ENCODE measurements around the gene LRRC15.

Gene LRRC15

GRCh38 chr3:194396859-194397756 is 27.6 kb upstream of the LRRC15 start:
- no peaks in the 10 kb centered on the region for H3K9me3 ChIP-seq (ENCODE audit: low read length)
- H3K27me3 ChIP-seq (ENCODE audit: control insufficient read depth in 1 of 2, insufficient read depth in 2 of 2, low read length in 2 of 2) = peaks cover 7 to 20% of the 10 kb centered on the region in 2 donors
- H3K36me3 ChIP-seq (ENCODE audit: insufficient read depth, low read length) = no peaks in the 10 kb centered on the region
- H3K27ac ChIP-seq (ENCODE audit: low read depth, low read length) = peak overlapping the region; percentile 21
- no peak overlapping the region for H3K9ac ChIP-seq (ENCODE audit: low read length)
- peak overlapping the region; percentile 26 to 55 for H3K4me3 ChIP-seq (ENCODE audit: low read depth in 1 of 2, low read length in 2 of 2)
- peaks cover 10% of the 10 kb centered on the region for H3K4me1 ChIP-seq (ENCODE audit: insufficient read depth, low read length)

- H3K4me3 ChIP-seq (ENCODE audit: low read depth in 1 of 2, low read length in 2 of 2) = peak overlapping the region; percentile 26 to 55
Observed at GRCh38 chr3:194396539-194396858, 27.0 kb upstream of the LRRC15 start.

GRCh38 chr3:194395778-194396538 is 26.4 kb upstream of the LRRC15 start:
- Histone ChIP-seq H3K4me1 (ENCODE audit: insufficient read depth, low read length) (peaks cover 10% of the 10 kb centered on the region), H3K27me3 (ENCODE audit: control insufficient read depth in 1 of 2, insufficient read depth in 2 of 2, low read length in 2 of 2) (peaks cover 7 to 20% of the 10 kb centered on the region in 2 donors), H3K9me3 (ENCODE audit: low read length) (no peaks in the 10 kb centered on the region), H3K27ac (ENCODE audit: low read depth, low read length) (peak overlapping the region; percentile 21), H3K36me3 (ENCODE audit: insufficient read depth, low read length) (no peaks in the 10 kb centered on the region), H3K4me3 (ENCODE audit: low read depth in 1 of 2, low read length in 2 of 2) (peak overlapping the region in 1 of 2 donors; percentile 55), H3K9ac (ENCODE audit: low read length) (no peak overlapping the region)

More at GRCh38 chr3:194396539-194396858, 27.0 kb upstream of the LRRC15 start:
- H3K9me3 ChIP-seq (ENCODE audit: low read length) = no peaks in the 10 kb centered on the region
- no peaks in the 10 kb centered on the region for H3K36me3 ChIP-seq (ENCODE audit: insufficient read depth, low read length)
- H3K27ac ChIP-seq (ENCODE audit: low read depth, low read length) = peak overlapping the region; percentile 21
- no peak overlapping the region for H3K9ac ChIP-seq (ENCODE audit: low read length)
- H3K4me1 ChIP-seq (ENCODE audit: insufficient read depth, low read length) = peaks cover 10% of the 10 kb centered on the region
- H3K27me3 ChIP-seq (ENCODE audit: control insufficient read depth in 1 of 2, insufficient read depth in 2 of 2, low read length in 2 of 2) = peaks cover 7 to 20% of the 10 kb centered on the region in 2 donors

GRCh38 chr3:194395212-194395611 is 25.7 kb upstream of the LRRC15 start:
- Histone ChIP-seq H3K4me3 (ENCODE audit: low read depth in 1 of 2, low read length in 2 of 2) (no peak overlapping the region), H3K36me3 (ENCODE audit: insufficient read depth, low read length) (no peaks in the 10 kb centered on the region), H3K4me1 (ENCODE audit: insufficient read depth, low read length) (peaks cover 10% of the 10 kb centered on the region), H3K27me3 (ENCODE audit: control insufficient read depth in 1 of 2, insufficient read depth in 2 of 2, low read length in 2 of 2) (peaks cover 7 to 20% of the 10 kb centered on the region in 2 donors), H3K27ac (ENCODE audit: low read depth, low read length) (no peak overlapping the region), H3K9ac (ENCODE audit: low read length) (no peak overlapping the region), H3K9me3 (ENCODE audit: low read length) (no peaks in the 10 kb centered on the region)

- Histone ChIP-seq H3K4me1 (ENCODE audit: insufficient read depth, low read length) (peaks cover 3% of the 10 kb centered on the region), H3K36me3 (ENCODE audit: insufficient read depth, low read length) (no peaks in the 10 kb centered on the region), H3K9me3 (ENCODE audit: low read length) (no peaks in the 10 kb centered on the region), H3K9ac (ENCODE audit: low read length) (no peak overlapping the region), H3K4me3 (ENCODE audit: low read depth in 1 of 2, low read length in 2 of 2) (no peak overlapping the region), H3K27me3 (ENCODE audit: control insufficient read depth in 1 of 2, insufficient read depth in 2 of 2, low read length in 2 of 2) (peaks cover 0 to 11% of the 10 kb centered on the region in 2 donors), H3K27ac (ENCODE audit: low read depth, low read length) (no peak overlapping the region)
Observed at GRCh38 chr3:194392576-194392975, 23.0 kb upstream of the LRRC15 start.

GRCh38 chr3:194390835-194391234 is 21.3 kb upstream of the LRRC15 start:
- H3K9ac ChIP-seq (ENCODE audit: low read length) = no peak overlapping the region
- H3K27me3 ChIP-seq (ENCODE audit: control insufficient read depth in 1 of 2, insufficient read depth in 2 of 2, low read length in 2 of 2) = no peaks in the 10 kb centered on the region
- H3K36me3 ChIP-seq (ENCODE audit: insufficient read depth, low read length) = no peaks in the 10 kb centered on the region
- H3K4me1 ChIP-seq (ENCODE audit: insufficient read depth, low read length) = no peaks in the 10 kb centered on the region
- H3K27ac ChIP-seq (ENCODE audit: low read depth, low read length) = no peak overlapping the region
- no peaks in the 10 kb centered on the region for H3K9me3 ChIP-seq (ENCODE audit: low read length)
- H3K4me3 ChIP-seq (ENCODE audit: low read depth in 1 of 2, low read length in 2 of 2) = no peak overlapping the region

GRCh38 chr3:194389269-194389668 is 19.7 kb upstream of the LRRC15 start:
- Histone ChIP-seq H3K9me3 (ENCODE audit: low read length) (no peaks in the 10 kb centered on the region), H3K9ac (ENCODE audit: low read length) (no peak overlapping the region), H3K4me1 (ENCODE audit: insufficient read depth, low read length) (no peaks in the 10 kb centered on the region), H3K27ac (ENCODE audit: low read depth, low read length) (no peak overlapping the region), H3K36me3 (ENCODE audit: insufficient read depth, low read length) (no peaks in the 10 kb centered on the region), H3K27me3 (ENCODE audit: control insufficient read depth in 1 of 2, insufficient read depth in 2 of 2, low read length in 2 of 2) (no peaks in the 10 kb centered on the region), H3K4me3 (ENCODE audit: low read depth in 1 of 2, low read length in 2 of 2) (no peak overlapping the region)

GRCh38 chr3:194387926-194388418 is 18.4 kb upstream of the LRRC15 start:
- Histone ChIP-seq H3K27me3 (ENCODE audit: control insufficient read depth in 1 of 2, insufficient read depth in 2 of 2, low read length in 2 of 2) (no peaks in the 10 kb centered on the region), H3K4me3 (ENCODE audit: low read depth in 1 of 2, low read length in 2 of 2) (no peak overlapping the region), H3K27ac (ENCODE audit: low read depth, low read length) (no peak overlapping the region), H3K4me1 (ENCODE audit: insufficient read depth, low read length) (no peaks in the 10 kb centered on the region), H3K9me3 (ENCODE audit: low read length) (no peaks in the 10 kb centered on the region), H3K9ac (ENCODE audit: low read length) (no peak overlapping the region), H3K36me3 (ENCODE audit: insufficient read depth, low read length) (no peaks in the 10 kb centered on the region)

- Histone ChIP-seq H3K27me3 (ENCODE audit: control insufficient read depth in 1 of 2, insufficient read depth in 2 of 2, low read length in 2 of 2) (no peaks in the 10 kb centered on the region), H3K9ac (ENCODE audit: low read length) (no peak overlapping the region), H3K27ac (ENCODE audit: low read depth, low read length) (no peak overlapping the region), H3K4me3 (ENCODE audit: low read depth in 1 of 2, low read length in 2 of 2) (no peak overlapping the region), H3K4me1 (ENCODE audit: insufficient read depth, low read length) (no peaks in the 10 kb centered on the region), H3K36me3 (ENCODE audit: insufficient read depth, low read length) (no peaks in the 10 kb centered on the region), H3K9me3 (ENCODE audit: low read length) (no peaks in the 10 kb centered on the region)
Observed at GRCh38 chr3:194387276-194387675, 17.7 kb upstream of the LRRC15 start.

- Histone ChIP-seq H3K4me1 (ENCODE audit: insufficient read depth, low read length) (no peaks in the 10 kb centered on the region), H3K36me3 (ENCODE audit: insufficient read depth, low read length) (no peaks in the 10 kb centered on the region), H3K9ac (ENCODE audit: low read length) (no peak overlapping the region), H3K27ac (ENCODE audit: low read depth, low read length) (no peak overlapping the region), H3K9me3 (ENCODE audit: low read length) (no peaks in the 10 kb centered on the region), H3K4me3 (ENCODE audit: low read depth in 1 of 2, low read length in 2 of 2) (no peak overlapping the region), H3K27me3 (ENCODE audit: control insufficient read depth in 1 of 2, insufficient read depth in 2 of 2, low read length in 2 of 2) (no peaks in the 10 kb centered on the region)
Observed at GRCh38 chr3:194386648-194387047, 17.1 kb upstream of the LRRC15 start.

GRCh38 chr3:194386066-194386465 is 16.5 kb upstream of the LRRC15 start:
- H3K9ac ChIP-seq (ENCODE audit: low read length) = no peak overlapping the region
- H3K4me1 ChIP-seq (ENCODE audit: insufficient read depth, low read length) = no peaks in the 10 kb centered on the region
- H3K27ac ChIP-seq (ENCODE audit: low read depth, low read length) = no peak overlapping the region
- no peaks in the 10 kb centered on the region for H3K36me3 ChIP-seq (ENCODE audit: insufficient read depth, low read length)
- H3K27me3 ChIP-seq (ENCODE audit: control insufficient read depth in 1 of 2, insufficient read depth in 2 of 2, low read length in 2 of 2) = no peaks in the 10 kb centered on the region
- no peak overlapping the region for H3K4me3 ChIP-seq (ENCODE audit: low read depth in 1 of 2, low read length in 2 of 2)
- H3K9me3 ChIP-seq (ENCODE audit: low read length) = no peaks in the 10 kb centered on the region

Data from muscle layer of colon (tissue), 2 donors.